ENCODE data around the gene MYH10. TPM values are rescaled to one million over a fixed set of nuclear protein-coding genes. Genes with fewer than 3 reads are reported as not detected.
A peak's percentile ranks its signal among the peaks of the same experiment; 100 is the strongest.

MYH10 gene
- total RNA-seq, 1 experiment from 2014 or later = 251 TPM

- no CpG with 5 or more reads among the region's 3 CpGs for WGBS (ENCODE audit: extremely low coverage, insufficient read length, low lambda C conversion rate)
- peak; percentile 71 for DNase-seq
- no peak overlapping the region for H3K27ac ChIP-seq (ENCODE audit: insufficient read length, low read depth, low read length)
Measured at GRCh38 chr17:8632061-8632460, 1.5 kb upstream of the MYH10 start.

More at GRCh38 chr17:8632061-8632460, 1.5 kb upstream of the MYH10 start:
- H3K23me2 ChIP-seq (ENCODE audit: insufficient read length, low read depth, low read length, poor library complexity, severe bottlenecking) = peaks cover 10% of the 10 kb centered on the region
- TF ChIP-seq, protein P1, sequence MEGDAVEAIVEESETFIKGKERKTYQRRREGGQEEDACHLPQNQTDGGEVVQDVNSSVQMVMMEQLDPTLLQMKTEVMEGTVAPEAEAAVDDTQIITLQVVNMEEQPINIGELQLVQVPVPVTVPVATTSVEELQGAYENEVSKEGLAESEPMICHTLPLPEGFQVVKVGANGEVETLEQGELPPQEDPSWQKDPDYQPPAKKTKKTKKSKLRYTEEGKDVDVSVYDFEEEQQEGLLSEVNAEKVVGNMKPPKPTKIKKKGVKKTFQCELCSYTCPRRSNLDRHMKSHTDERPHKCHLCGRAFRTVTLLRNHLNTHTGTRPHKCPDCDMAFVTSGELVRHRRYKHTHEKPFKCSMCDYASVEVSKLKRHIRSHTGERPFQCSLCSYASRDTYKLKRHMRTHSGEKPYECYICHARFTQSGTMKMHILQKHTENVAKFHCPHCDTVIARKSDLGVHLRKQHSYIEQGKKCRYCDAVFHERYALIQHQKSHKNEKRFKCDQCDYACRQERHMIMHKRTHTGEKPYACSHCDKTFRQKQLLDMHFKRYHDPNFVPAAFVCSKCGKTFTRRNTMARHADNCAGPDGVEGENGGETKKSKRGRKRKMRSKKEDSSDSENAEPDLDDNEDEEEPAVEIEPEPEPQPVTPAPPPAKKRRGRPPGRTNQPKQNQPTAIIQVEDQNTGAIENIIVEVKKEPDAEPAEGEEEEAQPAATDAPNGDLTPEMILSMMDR (conservative IDR thresholded peaks at IDR 0.05) = no peak
- H3K36me3 Mint-ChIP-seq (ENCODE audit: insufficient read depth in 1 of 3, low read depth in 3 of 3) = peaks cover 0 to 5% (median 0%) of the 10 kb centered on the region in 3 experiments; a peak in 2 of 7 replicates
- H2BK120ac ChIP-seq (ENCODE audit: low read depth, low read length, poor library complexity, severe bottlenecking) = no peak overlapping the region
- no peak overlapping the region for H2BK15ac ChIP-seq (ENCODE audit: low read depth, low read length)
- no peaks in the 10 kb centered on the region for H3K27me3 ChIP-seq (ENCODE audit: insufficient read depth, low read length)
- no peak overlapping the region for H3K56ac ChIP-seq (ENCODE audit: insufficient read length, low read depth, low read length)
- no peak overlapping the region for H4K91ac ChIP-seq (ENCODE audit: insufficient read length, low read depth, low read length)
- H3K9ac ChIP-seq (ENCODE audit: extremely low read depth, insufficient read length, low read length) = no peak overlapping the region
- H3K18ac ChIP-seq (ENCODE audit: insufficient read length, low read depth, low read length) = no peak overlapping the region
- no peak overlapping the region for H2AFZ ChIP-seq (ENCODE audit: low read length)
- no peaks in the 10 kb centered on the region for H3K9me3 Mint-ChIP-seq
- H3K14ac ChIP-seq (ENCODE audit: insufficient read depth, low read length) = no peak overlapping the region
- H3K4me3 Mint-ChIP-seq = peak overlapping the region; percentile 51 to 88
- H4K5ac ChIP-seq (ENCODE audit: insufficient read length, low read depth, low read length) = no peak overlapping the region
- H3K4me1 Mint-ChIP-seq = peaks cover 24 to 28% of the 10 kb centered on the region in 2 experiments
- no peak overlapping the region for H2BK5ac ChIP-seq (ENCODE audit: insufficient read length, low read length)
- H3K4me2 ChIP-seq (ENCODE audit: insufficient read depth, insufficient read length, low read length) = peak overlapping the region; percentile 79
- H3K4ac ChIP-seq (ENCODE audit: low read depth, low read length) = no peak overlapping the region
- peak overlapping the region in 1 of 3 experiments; percentile 37; a peak in 3 of 7 replicates for H3K27ac Mint-ChIP-seq
- no peak overlapping the region for H2AK5ac ChIP-seq (ENCODE audit: insufficient read length, low read length)
- H3T11ph ChIP-seq (ENCODE audit: low read length) = no peak overlapping the region
- no peaks in the 10 kb centered on the region for H3K27me3 Mint-ChIP-seq (ENCODE audit: low read depth)
- no peaks in the 10 kb centered on the region for H3K9me3 ChIP-seq (ENCODE audit: control insufficient read depth, low read depth, low read length)
- H3K79me1 ChIP-seq (ENCODE audit: insufficient read depth, low read depth, low read length, poor library complexity, severe bottlenecking) = peaks cover 3% of the 10 kb centered on the region
- peaks cover 10% of the 10 kb centered on the region; the same call in 1 of the 2 replicates for H3K4me1 ChIP-seq (ENCODE audit: insufficient read depth, low read length)
- H2BK20ac ChIP-seq (ENCODE audit: low read depth, low read length, poor library complexity, severe bottlenecking) = no peak overlapping the region
- no peaks in the 10 kb centered on the region for H4K20me1 ChIP-seq (ENCODE audit: control insufficient read depth, insufficient read depth, insufficient read length)
- no peak overlapping the region for H4K8ac ChIP-seq (replicated peaks; ENCODE audit: insufficient read length, low read depth, low read length)
- H3K23ac ChIP-seq (ENCODE audit: insufficient read length, low read depth, low read length) = no peak overlapping the region
- peaks cover 28% of the 10 kb centered on the region; the same call in 1 of the 2 replicates for H3K79me2 ChIP-seq (ENCODE audit: insufficient read depth, low read length)
- H2BK12ac ChIP-seq (ENCODE audit: insufficient read length, low read depth, low read length) = no peak overlapping the region
